HepG2 (cell line): ENCODE data around the gene TNRC18. TPM values are rescaled to one million over a fixed set of nuclear protein-coding genes. Genes with fewer than 3 reads are reported as not detected.

Experiments
- ADNP ChIP-seq: sonication (generic); formaldehyde crosslinking; IDR thresholded peaks from 2 replicates; pipeline ENCODE4 v1.4.0; 2020; ENCODE audit warnings: missing genetic modification reagents
- AKAP8 ChIP-seq: sonication (generic); formaldehyde crosslinking; IDR thresholded peaks from 2 replicates; pipeline ENCODE4 v1.5.1; 2020; ENCODE audit warnings: mild to moderate bottlenecking, missing genetic modification reagents
- ARNT2 ChIP-seq: sonication (generic); formaldehyde crosslinking; IDR thresholded peaks from 2 replicates; pipeline ENCODE4 v1.8.0; 2022; ENCODE audit warnings: mild to moderate bottlenecking, low read depth, missing genetic modification reagents, moderate library complexity
- ATF5 ChIP-seq: sonication (generic); formaldehyde crosslinking; IDR thresholded peaks from 2 replicates; pipeline ENCODE4 v1.4.0; 2020; ENCODE audit warnings: mild to moderate bottlenecking, low read depth, missing genetic modification reagents
- CBX2 ChIP-seq, 2 experiments: fragments of 200-600 bp in 1 of 2; sonication (generic); formaldehyde crosslinking in 1 of 2; IDR thresholded peaks; 2 replicates each; pipeline versions ENCODE4 v1.7.0 to v1.8.1; 2018 to 2022; ENCODE audit warnings: low read depth in 2 of 2, low read length in 1 of 2, mild to moderate bottlenecking in 1 of 2, missing genetic modification reagents in 1 of 2
- CHD2 ChIP-seq: IDR thresholded peaks from 2 replicates; pipeline ENCODE4 v1.6.1; 2011; ENCODE audit warnings: low read depth, low read length, improper control_type of control experiment
- IRF1 ChIP-seq: sonication (generic); formaldehyde crosslinking; IDR thresholded peaks from 2 replicates; pipeline ENCODE4 v1.4.0; 2020; ENCODE audit warnings: low read depth, mild to moderate bottlenecking, missing genetic modification reagents
- MTF2 ChIP-seq: sonication (generic); formaldehyde crosslinking; IDR thresholded peaks from 2 replicates; pipeline ENCODE4 v1.5.0; 2020; ENCODE audit warnings: missing genetic modification reagents, borderline replicate concordance
- NFRKB ChIP-seq: fragments of 450-650 bp; IDR thresholded peaks from 2 replicates; pipeline ENCODE4 v1.6.1; 2017
- NR2C2 ChIP-seq: sonication (generic); formaldehyde crosslinking; IDR thresholded peaks from 2 replicates; pipeline ENCODE4 v1.4.0; 2020; ENCODE audit warnings: missing genetic modification reagents, mild to moderate bottlenecking, moderate library complexity, borderline replicate concordance
- PITX1 ChIP-seq: sonication (generic); formaldehyde crosslinking; IDR thresholded peaks from 2 replicates; pipeline ENCODE4 v1.5.1; 2020; ENCODE audit warnings: mild to moderate bottlenecking, missing genetic modification reagents
- SMYD3 ChIP-seq: sonication (generic); formaldehyde crosslinking; IDR thresholded peaks from 2 replicates; pipeline ENCODE4 v1.8.1; 2023; ENCODE audit warnings: mild to moderate bottlenecking, missing genetic modification reagents
- SUZ12 ChIP-seq: fragments of 150-350 bp; IDR thresholded peaks from 2 replicates; pipeline ENCODE4 v1.6.1; 2014; ENCODE audit warnings: low read depth, low read length
- TERF1 ChIP-seq: sonication (generic); formaldehyde crosslinking; IDR thresholded peaks from 2 replicates; pipeline ENCODE4 v1.8.0; 2022; ENCODE audit warnings: mild to moderate bottlenecking, missing genetic modification reagents, moderate library complexity
- ZNF224 ChIP-seq: sonication (generic); formaldehyde crosslinking; IDR thresholded peaks from 2 replicates; pipeline ENCODE4 v1.5.0; 2020; ENCODE audit warnings: mild to moderate bottlenecking, missing genetic modification reagents
- ZNF318 ChIP-seq: sonication (generic); formaldehyde crosslinking; IDR thresholded peaks from 2 replicates; pipeline ENCODE4 v1.4.0; 2020; ENCODE audit warnings: mild to moderate bottlenecking, missing genetic modification reagents
- ZNF530 ChIP-seq: sonication (generic); formaldehyde crosslinking; IDR thresholded peaks from 2 replicates; pipeline ENCODE4 v1.5.0; 2020; ENCODE audit warnings: low read depth, mild to moderate bottlenecking, missing genetic modification reagents
- ZNF660 ChIP-seq: sonication (generic); formaldehyde crosslinking; IDR thresholded peaks from 2 replicates; pipeline ENCODE4 v1.5.1; 2020; ENCODE audit warnings: mild to moderate bottlenecking, low read depth, missing genetic modification reagents, borderline replicate concordance
- ZSCAN9 ChIP-seq: IDR thresholded peaks from 2 replicates; pipeline ENCODE4 v1.6.1; 2016; ENCODE audit warnings: borderline replicate concordance
- polyA plus RNA-seq, 8 experiments: library from polyadenylated mRNA; depleted of rRNA in 3 of 8; stranded (reverse) in 7 of 8; unstranded in 1 of 8; fragments of >200 nt; fragmentation: Illumina TruSeq in 4 of 8; extraction: Trizol in 4 of 8; gene quantifications; 2 replicates each; pipeline versions ENCODE4 v1.2.1 to v1.2.3, GENCODE V29; 2011 to 2016; ENCODE audit warnings: low read depth in 4 of 8, missing spikeins in 1 of 8, mixed read lengths in 1 of 8; ENCODE audit not compliant: insufficient read depth in 1 of 8
- total RNA-seq, 5 experiments: library from RNA; depleted of rRNA; stranded (reverse); fragments of >200 nt; fragmentation: Illumina TruSeq; extraction: Trizol; gene quantifications; 2 replicates each; pipeline ENCODE4 v1.2.3, GENCODE V29; 2016; ENCODE audit warnings: low read depth in 1 of 5

Gene TNRC18
- total and polyA plus RNA-seq, 2 of the 13 experiments (the other 11 are each of a cell fraction or from before 2014, with no cell fraction given) = 11.7 to 17.4 TPM

GRCh38 chr7:5429253-5429856 is 5.7 kb upstream of the TNRC18 start (continued):
- no peak for TF ChIP-seq TERF1 (CRISPR knock-in tag)
- TF ChIP-seq ZSCAN9 (CRISPR knock-in tag) = 0 out of 2 replicates have a peak, but pooled peaks have one; percentile 67
- TF ChIP-seq IRF1 (CRISPR knock-in tag) = no peak
- TF ChIP-seq SUZ12 = no peak
- no peak for TF ChIP-seq CBX2 (IDR thresholded peaks at IDR 0.05; ENCODE audit: low read depth, low read length)
- TF ChIP-seq CBX2 (CRISPR knock-in tag; IDR thresholded peaks at IDR 0.05; ENCODE audit: low read depth) = no peak
- no peak for TF ChIP-seq ZNF660
- TF ChIP-seq ZNF224 = no peak
- TF ChIP-seq AKAP8 (CRISPR knock-in tag) = peak; percentile 85
- no peak for TF ChIP-seq MTF2 (CRISPR knock-in tag)
- TF ChIP-seq ARNT2 (CRISPR knock-in tag) = peak; percentile 32; the same call in 1 of the 2 replicates
- no peak for TF ChIP-seq CHD2
- TF ChIP-seq NR2C2 = no peak
- no peak for TF ChIP-seq ADNP (CRISPR knock-in tag)
- no peak for TF ChIP-seq ZNF318 (CRISPR knock-in tag)
- TF ChIP-seq ZNF530 (CRISPR knock-in tag) = no peak
- no peak for TF ChIP-seq NFRKB
- no peak; the same call in 1 of the 2 replicates for TF ChIP-seq ATF5 (CRISPR knock-in tag)
- no peak for TF ChIP-seq SMYD3
- peak; percentile 47; the same call in 1 of the 2 replicates for TF ChIP-seq PITX1 (CRISPR knock-in tag)
